Subcutaneous abdominal adipose tissue (tissue), 5 donors: Measurements from ENCODE around the gene RHBDD1.

ENCODE experiments used
- H3K27ac ChIP-seq: one replicate; pipeline ENCODE4 v1.7.0; 2013; ENCODE audit warnings: low read depth, mild to moderate bottlenecking, inconsistent platforms, low read length, moderate library complexity
- H3K27me3 ChIP-seq, 5 donors: one replicate each; pipeline ENCODE4 v1.7.0; 2013; ENCODE audit warnings: low read length in 5 of 5, inconsistent platforms in 1 of 5; ENCODE audit not compliant: control insufficient read depth in 5 of 5, insufficient read depth in 4 of 5
- H3K36me3 ChIP-seq, 5 donors: one replicate each; pipeline ENCODE4 v1.7.0; 2013; ENCODE audit warnings: low read length in 5 of 5; ENCODE audit not compliant: control insufficient read depth in 5 of 5, insufficient read depth in 5 of 5
- H3K4me1 ChIP-seq, 5 donors: one replicate each; pipeline ENCODE4 v1.7.0; 2013; ENCODE audit warnings: low read length in 5 of 5, mild to moderate bottlenecking in 3 of 5, moderate library complexity in 1 of 5; ENCODE audit not compliant: control insufficient read depth in 5 of 5, insufficient read depth in 5 of 5
- H3K4me3 ChIP-seq, 5 donors: one replicate each; pipeline ENCODE4 v1.7.0; 2013; ENCODE audit warnings: low read length in 5 of 5, low read depth in 1 of 5
- H3K9ac ChIP-seq, 5 donors: one replicate each; pipeline ENCODE4 v1.7.0; 2013; ENCODE audit warnings: low read length in 5 of 5, mild to moderate bottlenecking in 4 of 5, moderate library complexity in 3 of 5
- H3K9me3 ChIP-seq, 5 donors: one replicate each; pipeline ENCODE4 v1.7.0; 2013; ENCODE audit warnings: low read length in 5 of 5; ENCODE audit not compliant: control insufficient read depth in 5 of 5
- donor health status: healthy.
- donor health status: healthy.
- donor health status: healthy.
- donor health status: healthy.
- donor health status: healthy.

Gene RHBDD1

DNA sequence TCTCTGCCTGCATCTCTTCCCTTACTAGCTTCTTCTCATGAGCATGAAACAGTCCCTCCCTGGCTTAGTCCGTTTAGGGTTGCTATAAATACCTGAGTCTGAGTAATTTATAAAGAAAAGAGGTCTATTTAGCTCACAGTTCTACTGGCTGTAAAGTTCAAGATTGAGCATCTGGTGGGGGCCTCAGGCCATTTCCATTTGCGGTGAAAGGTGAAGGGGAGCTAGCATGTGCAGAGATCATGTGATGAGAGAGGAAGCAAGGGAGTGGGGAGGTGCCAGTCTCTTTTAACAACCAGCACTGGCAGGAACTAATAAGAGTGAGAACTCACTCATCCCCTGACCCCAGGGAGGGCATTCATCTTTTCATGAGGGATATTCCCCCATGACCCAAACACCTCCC is 26.8 kb downstream of the RHBDD1 start:
- no peak overlapping the region for H3K27ac ChIP-seq
- H3K27me3 ChIP-seq, result no peaks in the 10 kb centered on the region
- H3K9ac ChIP-seq, result no peak overlapping the region
- no peaks in the 10 kb centered on the region for H3K9me3 ChIP-seq
- no peak overlapping the region for H3K4me3 ChIP-seq
- no peaks in the 10 kb centered on the region for H3K4me1 ChIP-seq
- peaks cover 11 to 19% (median 14%) of the 10 kb centered on the region in 5 donors for H3K36me3 ChIP-seq

DNA sequence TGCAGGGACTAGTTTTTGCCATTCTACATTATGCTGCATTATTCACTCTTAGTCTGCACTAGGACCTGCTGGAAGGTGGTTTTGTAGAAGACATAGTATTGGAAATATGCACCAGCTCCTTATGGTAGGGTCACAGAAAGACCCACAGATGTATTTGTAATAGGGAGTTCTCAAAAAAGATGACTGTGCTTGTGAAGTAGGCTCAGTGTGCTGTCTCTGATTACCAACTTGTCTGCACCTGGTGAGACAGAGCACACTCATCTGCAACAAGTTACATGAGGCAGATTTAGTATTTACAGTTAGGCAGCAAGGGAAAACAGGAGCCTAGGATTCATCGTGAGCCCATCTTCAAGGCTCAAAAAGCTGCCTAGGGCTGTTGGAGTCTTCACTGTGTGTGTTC is 29.4 kb downstream of the RHBDD1 start:
- no peaks in the 10 kb centered on the region for H3K27me3 ChIP-seq
- H3K27ac ChIP-seq, result no peak overlapping the region
- no peaks in the 10 kb centered on the region for H3K4me1 ChIP-seq
- peaks cover 13 to 25% (median 21%) of the 10 kb centered on the region in 5 donors for H3K36me3 ChIP-seq
- H3K9ac ChIP-seq, result no peak overlapping the region
- H3K9me3 ChIP-seq, result no peaks in the 10 kb centered on the region
- H3K4me3 ChIP-seq, result no peak overlapping the region

DNA sequence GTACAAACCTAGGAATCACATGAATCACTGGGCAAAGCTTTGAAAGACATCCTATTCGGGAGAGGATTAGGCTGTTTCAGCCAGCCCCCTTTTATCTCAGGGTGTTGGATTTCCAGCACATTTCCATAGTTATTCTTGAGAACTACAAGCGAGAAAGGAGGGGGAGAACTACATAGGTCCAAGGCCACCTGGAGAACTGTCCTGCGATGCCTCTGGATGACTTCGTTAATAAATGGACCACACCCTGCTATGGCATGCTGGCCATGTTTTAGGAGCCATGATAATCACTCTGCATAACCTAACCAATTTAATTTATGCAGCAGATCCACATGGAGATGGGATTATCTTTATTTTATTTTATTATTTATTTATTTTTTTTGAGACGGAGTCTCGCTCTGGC is 29.9 kb downstream of the RHBDD1 start:
- H3K4me3 ChIP-seq, result no peak overlapping the region
- peaks cover 13 to 25% (median 21%) of the 10 kb centered on the region in 5 donors for H3K36me3 ChIP-seq
- no peaks in the 10 kb centered on the region for H3K27me3 ChIP-seq
- H3K27ac ChIP-seq, result no peak overlapping the region
- no peaks in the 10 kb centered on the region for H3K4me1 ChIP-seq
- H3K9ac ChIP-seq, result no peak overlapping the region
- H3K9me3 ChIP-seq, result no peaks in the 10 kb centered on the region

DNA sequence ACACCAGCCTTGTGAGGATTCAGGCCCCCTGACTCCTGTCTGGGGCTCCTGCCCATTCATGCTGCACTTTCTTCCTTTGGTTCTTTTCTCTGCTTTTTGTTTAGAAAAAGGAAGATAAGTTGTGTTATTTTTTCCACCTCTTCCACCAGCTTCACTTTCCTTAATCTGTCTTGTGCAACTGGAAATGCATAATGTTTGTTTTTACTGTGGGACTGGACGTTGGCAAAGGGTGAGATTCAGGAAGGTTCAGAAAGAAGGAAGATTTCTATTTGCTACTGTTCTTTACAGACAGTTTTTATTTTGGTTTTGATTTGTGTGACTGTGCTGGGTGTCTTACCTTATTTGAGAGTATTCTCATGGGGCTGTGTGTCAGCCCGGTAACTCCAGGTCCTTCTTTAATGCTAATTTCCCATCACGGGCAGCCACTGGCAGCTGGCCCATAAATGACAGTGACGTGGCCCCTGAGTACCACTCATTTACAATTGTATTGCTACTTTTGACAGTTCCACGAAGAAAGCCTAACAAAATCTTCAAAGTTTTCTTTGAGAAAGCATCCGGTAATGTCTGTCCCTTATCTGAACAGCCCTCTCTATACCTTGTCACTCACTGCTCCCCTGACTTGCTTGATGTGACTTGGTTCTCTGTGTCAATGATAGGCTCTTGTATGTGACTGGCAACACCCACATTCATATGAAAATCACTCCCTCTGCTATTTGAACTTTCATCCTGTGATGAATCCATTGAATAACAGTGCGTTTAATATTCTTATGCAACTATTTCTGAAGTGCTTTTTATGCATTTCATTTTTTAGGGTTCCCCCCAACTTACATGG is 32.7 kb downstream of the RHBDD1 start:
- H3K4me3 ChIP-seq, result no peak overlapping the region
- H3K36me3 ChIP-seq, result peaks cover 13 to 25% (median 21%) of the 10 kb centered on the region in 5 donors
- no peak overlapping the region for H3K27ac ChIP-seq

GRCh38 chr2:226869371-226869770 is 33.5 kb downstream of the RHBDD1 start:
- Histone ChIP-seq H3K27me3 (no peaks in the 10 kb centered on the region), H3K27ac (no peak overlapping the region), H3K9me3 (no peaks in the 10 kb centered on the region), H3K4me3 (no peak overlapping the region), H3K9ac (no peak overlapping the region), H3K36me3 (peaks cover 13 to 25% (median 21%) of the 10 kb centered on the region in 5 donors), H3K4me1 (peaks cover 0 to under 1% (median 0%) of the 10 kb centered on the region in 5 donors)

More for the DNA sequence above, 32.7 kb downstream of the RHBDD1 start:
- H3K27me3 ChIP-seq, result no peaks in the 10 kb centered on the region
- H3K9me3 ChIP-seq, result no peaks in the 10 kb centered on the region
- no peaks in the 10 kb centered on the region for H3K4me1 ChIP-seq
- no peak overlapping the region for H3K9ac ChIP-seq

GRCh38 chr2:226873051-226873620 is 37.3 kb downstream of the RHBDD1 start:
- H3K4me3 ChIP-seq, result no peak overlapping the region
- no peaks in the 10 kb centered on the region for H3K27me3 ChIP-seq
- no peak overlapping the region for H3K9ac ChIP-seq
- no peaks in the 10 kb centered on the region for H3K9me3 ChIP-seq
- H3K4me1 ChIP-seq, result peaks cover 0 to 4% (median 0%) of the 10 kb centered on the region in 5 donors
- H3K36me3 ChIP-seq, result peaks cover 2 to 8% (median 6%) of the 10 kb centered on the region in 5 donors
- no peak overlapping the region for H3K27ac ChIP-seq

DNA sequence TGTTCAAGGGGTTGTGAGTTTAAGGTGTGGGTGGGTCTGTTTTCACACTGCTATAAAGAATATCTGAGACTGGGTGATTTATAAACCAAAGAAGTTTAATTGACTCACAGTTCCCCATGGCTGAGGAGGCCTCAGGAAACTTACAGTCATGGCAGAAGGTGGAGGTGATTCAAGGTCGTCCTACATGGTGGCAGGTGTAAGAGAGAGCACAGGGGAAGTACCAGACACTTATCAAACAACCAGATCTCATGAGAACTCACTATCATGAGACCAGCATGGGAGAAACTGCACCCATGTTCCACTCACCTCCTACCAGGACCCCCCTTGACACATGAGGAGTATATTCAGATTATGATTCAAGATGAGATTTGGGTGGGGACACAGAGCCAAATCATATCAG is 38.0 kb downstream of the RHBDD1 start:
- peaks cover 3 to 10% (median 6%) of the 10 kb centered on the region in 5 donors for H3K36me3 ChIP-seq
- no peaks in the 10 kb centered on the region for H3K9me3 ChIP-seq
- H3K27ac ChIP-seq, result no peak overlapping the region
- peaks cover 0 to 4% (median 0%) of the 10 kb centered on the region in 5 donors for H3K4me1 ChIP-seq
- no peak overlapping the region for H3K9ac ChIP-seq
- H3K27me3 ChIP-seq, result no peaks in the 10 kb centered on the region
- no peak overlapping the region for H3K4me3 ChIP-seq

DNA sequence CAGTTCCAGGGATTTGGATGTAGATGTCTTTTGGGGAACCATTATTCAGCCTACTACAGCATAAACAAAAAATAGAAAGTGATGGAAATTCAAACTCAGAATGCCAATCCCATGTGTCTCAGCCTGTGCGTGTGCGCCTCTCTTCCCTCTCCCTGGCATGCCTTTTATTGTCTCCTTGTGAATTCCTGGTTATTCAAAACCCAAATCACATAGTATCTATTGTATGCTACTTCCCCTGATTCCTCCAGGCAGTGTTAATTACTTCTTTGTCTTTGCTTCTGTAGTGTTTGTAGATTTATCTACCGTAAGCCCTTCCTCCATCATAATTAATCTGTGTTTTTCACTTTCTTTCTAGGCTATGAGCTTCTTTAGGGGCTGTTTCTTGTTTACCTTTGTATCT is 38.9 kb downstream of the RHBDD1 start:
- no peak overlapping the region for H3K27ac ChIP-seq
- H3K9ac ChIP-seq, result no peak overlapping the region
- no peaks in the 10 kb centered on the region for H3K9me3 ChIP-seq

GRCh38 chr2:226875438-226876225 is 39.8 kb downstream of the RHBDD1 start:
- Histone ChIP-seq H3K4me1 (peaks cover 0 to 4% (median 0%) of the 10 kb centered on the region in 5 donors), H3K36me3 (peaks cover 0 to 5% (median 4%) of the 10 kb centered on the region in 5 donors), H3K27me3 (no peaks in the 10 kb centered on the region), H3K27ac (no peak overlapping the region), H3K9me3 (no peaks in the 10 kb centered on the region), H3K9ac (no peak overlapping the region), H3K4me3 (no peak overlapping the region)

More for the DNA sequence above, 38.9 kb downstream of the RHBDD1 start:
- H3K4me3 ChIP-seq, result no peak overlapping the region
- peaks cover 0 to 6% (median 4%) of the 10 kb centered on the region in 5 donors for H3K36me3 ChIP-seq
- no peaks in the 10 kb centered on the region for H3K27me3 ChIP-seq
- peaks cover 0 to 4% (median 0%) of the 10 kb centered on the region in 5 donors for H3K4me1 ChIP-seq
